IgD-negative memory B cell (primary cell): Measurements from ENCODE around the gene OR6Q1. TPM values are rescaled to one million over a fixed set of nuclear protein-coding genes. Genes with fewer than 3 reads are reported as not detected.
"Not testable (repeated sequence)": the region's sequence is repeated elsewhere in the genome, so short reads cannot be mapped to it uniquely, and the experiment has no call there.

Source experiments
- H3K27ac Mint-ChIP-seq, 3 donors: one replicate each; pipeline ENCODE4 v1.8.0; 2020 to 2022; ENCODE audit warnings: mild to moderate bottlenecking in 3 of 3, mixed read lengths in 3 of 3, moderate library complexity in 1 of 3
- H3K27me3 Mint-ChIP-seq: one replicate; pipeline ENCODE4 v1.8.0; 2021; ENCODE audit warnings: mixed read lengths
- H3K36me3 Mint-ChIP-seq: one replicate; pipeline ENCODE4 v1.8.0; 2020; ENCODE audit warnings: mild to moderate bottlenecking, mixed read lengths
- H3K4me1 Mint-ChIP-seq, 3 donors: one replicate each; pipeline ENCODE4 v1.8.0; 2020 to 2022; ENCODE audit warnings: mixed read lengths in 3 of 3, mild to moderate bottlenecking in 1 of 3
- H3K4me3 Mint-ChIP-seq, 4 donors: one replicate each; pipeline ENCODE4 v1.8.0; 2020 to 2022; ENCODE audit warnings: mild to moderate bottlenecking in 4 of 4, mixed read lengths in 4 of 4, moderate library complexity in 3 of 4
- H3K9me3 Mint-ChIP-seq, 3 donors: one replicate each; pipeline ENCODE4 v1.8.0; 2020 to 2021; ENCODE audit warnings: mixed read lengths in 3 of 3, mild to moderate bottlenecking in 1 of 3
- polyA plus RNA-seq: library from polyadenylated mRNA; unstranded; fragments of 300-500 nt; fragmentation: Illumina TruSeq; gene quantifications from one replicate; pipeline ENCODE4 v1.2.3, GENCODE V29; 2021

Gene OR6Q1, protein sequence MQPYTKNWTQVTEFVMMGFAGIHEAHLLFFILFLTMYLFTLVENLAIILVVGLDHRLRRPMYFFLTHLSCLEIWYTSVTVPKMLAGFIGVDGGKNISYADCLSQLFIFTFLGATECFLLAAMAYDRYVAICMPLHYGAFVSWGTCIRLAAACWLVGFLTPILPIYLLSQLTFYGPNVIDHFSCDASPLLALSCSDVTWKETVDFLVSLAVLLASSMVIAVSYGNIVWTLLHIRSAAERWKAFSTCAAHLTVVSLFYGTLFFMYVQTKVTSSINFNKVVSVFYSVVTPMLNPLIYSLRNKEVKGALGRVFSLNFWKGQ
- not detected for polyA plus RNA-seq

- H3K27ac Mint-ChIP-seq: no peak within 1 kb of the TSS
- no peaks in the 10 kb centered on the region for H3K4me1 Mint-ChIP-seq
- H3K4me3 Mint-ChIP-seq: no peak within 1 kb of the TSS
- peaks cover 4 to 10% (median 10%) of the 10 kb centered on the region in 3 donors for H3K9me3 Mint-ChIP-seq
- peaks cover 3% of the 10 kb centered on the region for H3K27me3 Mint-ChIP-seq
- H3K36me3 Mint-ChIP-seq: no peaks in the 10 kb centered on the region
Measured at GRCh38 chr11:58030653-58031052, at the start of gene OR6Q1. Gene OR6Q1 (plus strand): TSS chr11:58030953. CDS start chr11:58030953, 0 bp downstream.

GRCh38 chr11:57981536-57981935 lies 49.2 kb upstream of the OR6Q1 start:
- Mint-ChIP-seq H3K27me3 (peaks cover 4% of the 10 kb centered on the region), H3K27ac (no peak overlapping the region), H3K9me3 (peaks cover 0 to 3% (median 1%) of the 10 kb centered on the region in 3 donors), H3K4me1 (peaks cover 0 to 1% (median 0%) of the 10 kb centered on the region in 3 donors), H3K4me3 (no peak overlapping the region), H3K36me3 (peaks cover 2% of the 10 kb centered on the region)

DNA sequence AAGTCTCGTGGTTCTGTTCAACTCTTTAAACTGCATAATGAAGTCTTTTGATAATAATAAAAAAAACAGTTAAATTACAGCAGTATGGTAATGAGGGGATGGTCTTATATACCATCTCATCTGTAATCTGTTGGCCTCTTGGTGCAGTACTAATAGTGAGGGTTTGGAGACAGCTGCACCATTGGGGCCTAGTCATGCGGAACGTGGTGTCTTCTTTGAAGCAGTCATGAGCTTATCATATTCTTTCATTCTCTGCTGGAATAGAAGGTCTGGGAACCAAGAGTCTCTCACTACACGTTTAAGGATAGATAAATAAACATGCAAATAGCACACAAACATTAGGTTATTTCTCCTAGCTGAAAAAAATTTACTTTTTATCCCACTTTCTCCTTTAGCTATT lies 48.0 kb upstream of the OR6Q1 start:
- H3K4me3 Mint-ChIP-seq: no peak overlapping the region
- H3K4me1 Mint-ChIP-seq: peaks cover 0 to 1% (median 0%) of the 10 kb centered on the region in 3 donors
- peaks cover 0 to 3% (median 1%) of the 10 kb centered on the region in 3 donors for H3K9me3 Mint-ChIP-seq
- H3K36me3 Mint-ChIP-seq: peaks cover 2% of the 10 kb centered on the region
- no peak overlapping the region for H3K27ac Mint-ChIP-seq
- H3K27me3 Mint-ChIP-seq: peaks cover 4% of the 10 kb centered on the region

DNA sequence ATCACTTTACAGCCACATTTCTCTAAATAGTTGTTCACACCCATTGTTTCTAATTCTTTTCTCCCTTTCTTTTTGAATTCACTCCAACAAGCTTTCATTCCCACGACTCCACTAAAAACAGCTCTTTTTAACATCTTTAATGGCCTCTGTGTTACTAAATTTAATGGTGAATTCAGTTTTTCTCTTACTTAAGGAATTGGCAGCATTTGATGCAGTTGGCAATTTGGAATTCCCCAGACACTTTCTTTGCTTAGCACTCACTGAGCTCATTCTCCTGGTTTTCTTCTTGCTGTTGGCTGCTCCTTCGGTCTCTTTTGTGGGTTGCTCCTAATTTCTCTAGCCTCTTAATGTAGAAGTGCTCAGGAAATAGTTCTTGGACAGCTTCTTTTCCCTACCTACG lies 47.6 kb upstream of the OR6Q1 start:
- Mint-ChIP-seq H3K27me3 (peaks cover 4% of the 10 kb centered on the region), H3K4me3 (no peak overlapping the region), H3K36me3 (peaks cover 1% of the 10 kb centered on the region), H3K9me3 (peaks cover 0 to 5% (median 4%) of the 10 kb centered on the region in 3 donors), H3K4me1 (peaks cover 0 to 1% (median 0%) of the 10 kb centered on the region in 3 donors), H3K27ac (no peak overlapping the region)

DNA sequence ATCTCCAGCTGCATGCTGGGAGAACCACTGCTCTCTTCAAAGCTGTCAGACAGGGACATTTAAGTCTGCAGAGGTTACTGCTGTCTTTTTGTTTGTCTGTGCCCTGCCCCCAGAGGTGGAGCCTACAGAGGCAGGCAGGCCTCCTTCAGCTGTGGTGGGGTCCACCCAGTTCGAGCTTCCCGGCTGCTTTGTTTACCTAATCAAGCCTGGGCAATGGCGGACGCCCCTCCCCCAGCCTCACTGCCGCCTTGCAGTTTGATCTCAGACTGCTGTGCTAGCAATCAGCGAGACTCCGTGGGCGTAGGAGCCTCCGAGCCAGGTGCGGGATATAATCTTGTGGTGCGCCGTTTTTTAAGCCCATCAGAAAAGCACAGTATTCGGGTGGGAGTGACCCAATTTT lies 31.2 kb upstream of the OR6Q1 start:
- H3K4me3 Mint-ChIP-seq, H3K27ac Mint-ChIP-seq, H3K9me3 Mint-ChIP-seq, H3K27me3 Mint-ChIP-seq, H3K36me3 Mint-ChIP-seq, H3K4me1 Mint-ChIP-seq: not testable (repeated sequence)

DNA sequence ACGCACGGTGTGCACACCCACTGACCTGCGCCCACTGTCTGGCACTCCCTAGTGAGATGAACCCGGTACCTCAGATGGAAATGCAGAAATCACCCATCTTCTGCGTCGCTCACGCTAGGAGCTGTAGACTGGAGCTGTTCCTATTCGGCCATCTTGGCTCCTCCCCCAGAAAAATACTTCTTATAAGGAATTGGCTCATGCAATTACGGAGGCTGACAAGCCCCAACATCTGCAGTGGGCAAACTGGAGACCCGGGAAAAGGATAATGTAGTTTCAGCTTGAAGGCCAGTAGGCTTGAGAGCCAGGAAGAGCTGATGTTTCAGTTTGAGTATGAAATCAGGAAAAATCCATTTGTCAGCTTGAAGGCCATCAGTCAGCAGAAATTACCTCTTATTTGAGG lies 30.7 kb upstream of the OR6Q1 start:
- H3K36me3 Mint-ChIP-seq, H3K27ac Mint-ChIP-seq, H3K9me3 Mint-ChIP-seq, H3K4me1 Mint-ChIP-seq, H3K4me3 Mint-ChIP-seq: not testable (repeated sequence)
- H3K27me3 Mint-ChIP-seq: peaks cover 11% of the 10 kb centered on the region

DNA sequence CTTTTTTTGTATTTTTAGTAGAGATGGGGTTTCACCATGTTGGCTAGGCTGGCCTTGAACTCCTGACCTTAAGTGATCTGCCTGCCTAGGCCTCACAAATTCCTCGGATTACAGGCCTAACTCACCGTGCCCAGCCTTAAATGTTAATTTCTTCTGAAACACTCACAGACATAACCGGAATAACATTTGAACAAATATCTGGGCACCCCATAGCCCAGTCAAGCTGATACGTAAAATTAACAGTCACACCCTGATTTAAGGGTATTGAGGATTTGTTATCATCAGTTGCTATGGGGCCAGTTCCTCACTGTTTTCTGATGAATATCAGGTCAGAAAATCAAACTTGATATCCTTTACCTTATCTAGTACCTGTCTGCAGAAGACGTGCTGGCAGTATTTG lies 30.1 kb upstream of the OR6Q1 start:
- no peak overlapping the region for H3K4me3 Mint-ChIP-seq
- peaks cover 11% of the 10 kb centered on the region for H3K27me3 Mint-ChIP-seq
- H3K27ac Mint-ChIP-seq: no peak overlapping the region
- no peaks in the 10 kb centered on the region for H3K9me3 Mint-ChIP-seq
- H3K36me3 Mint-ChIP-seq: no peaks in the 10 kb centered on the region
- H3K4me1 Mint-ChIP-seq: no peaks in the 10 kb centered on the region

DNA sequence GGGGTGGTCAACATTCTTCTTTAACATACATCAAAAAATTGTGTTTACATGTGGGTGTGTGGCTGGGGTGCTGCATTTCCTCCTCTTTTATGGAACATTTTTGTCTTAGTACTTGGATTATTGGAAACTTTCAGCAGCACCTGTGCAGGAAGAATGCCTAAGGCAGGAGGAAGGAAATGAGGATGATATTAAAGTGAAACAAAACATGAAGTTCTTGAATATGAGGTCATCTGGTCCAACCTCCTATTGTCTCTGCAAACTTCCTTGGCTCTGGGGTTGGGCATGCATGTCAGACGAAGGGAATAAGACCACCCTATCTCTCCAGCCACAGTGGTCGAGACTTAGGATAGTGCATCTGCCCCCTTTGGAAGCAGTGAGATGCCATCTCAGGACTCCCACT lies 27.7 kb upstream of the OR6Q1 start:
- H3K9me3 Mint-ChIP-seq: no peaks in the 10 kb centered on the region
- peaks cover 14% of the 10 kb centered on the region for H3K27me3 Mint-ChIP-seq
- H3K4me3 Mint-ChIP-seq: no peak overlapping the region
- H3K4me1 Mint-ChIP-seq: no peaks in the 10 kb centered on the region
- H3K27ac Mint-ChIP-seq: no peak overlapping the region
- peaks cover 1% of the 10 kb centered on the region for H3K36me3 Mint-ChIP-seq

GRCh38 chr11:58003591-58003990 lies 27.2 kb upstream of the OR6Q1 start:
- no peak overlapping the region for H3K27ac Mint-ChIP-seq
- peaks cover 14% of the 10 kb centered on the region for H3K27me3 Mint-ChIP-seq
- no peaks in the 10 kb centered on the region for H3K4me1 Mint-ChIP-seq
- H3K4me3 Mint-ChIP-seq: no peak overlapping the region
- peaks cover 1% of the 10 kb centered on the region for H3K36me3 Mint-ChIP-seq
- no peaks in the 10 kb centered on the region for H3K9me3 Mint-ChIP-seq

DNA sequence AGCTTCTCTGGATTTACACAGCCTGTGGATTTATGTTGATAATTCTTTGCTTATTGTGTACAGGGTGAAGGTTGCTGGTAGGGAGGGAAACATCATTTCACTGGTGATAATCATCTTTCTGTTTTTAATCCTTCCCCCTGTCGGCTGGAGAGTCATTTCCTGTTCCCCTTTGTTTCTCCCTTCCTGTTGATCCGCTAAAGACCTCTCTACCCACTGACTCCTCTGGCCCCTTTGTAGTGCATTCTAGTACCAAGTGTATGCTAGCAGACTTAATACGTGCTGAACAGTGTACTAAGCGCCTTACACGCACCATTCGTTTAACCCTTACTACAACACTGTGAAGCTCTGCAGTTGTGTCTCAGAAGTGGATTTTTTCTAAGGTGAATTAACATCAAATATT lies 26.1 kb upstream of the OR6Q1 start:
- Mint-ChIP-seq H3K36me3 (peaks cover 1% of the 10 kb centered on the region), H3K4me3 (no peak overlapping the region), H3K27me3 (peaks cover 14% of the 10 kb centered on the region), H3K27ac (no peak overlapping the region), H3K4me1 (no peaks in the 10 kb centered on the region), H3K9me3 (peaks cover 0 to 2% (median 0%) of the 10 kb centered on the region in 3 donors)

GRCh38 chr11:58006940-58007339 lies 23.8 kb upstream of the OR6Q1 start:
- Mint-ChIP-seq H3K4me3 (no peak overlapping the region), H3K9me3 (peaks cover 0 to 2% (median 0%) of the 10 kb centered on the region in 3 donors), H3K27ac (no peak overlapping the region), H3K27me3 (peaks cover 12% of the 10 kb centered on the region), H3K36me3 (peaks cover 1% of the 10 kb centered on the region), H3K4me1 (no peaks in the 10 kb centered on the region)

GRCh38 chr11:58011771-58012170 lies 19.0 kb upstream of the OR6Q1 start:
- no peak overlapping the region for H3K4me3 Mint-ChIP-seq
- no peaks in the 10 kb centered on the region for H3K27me3 Mint-ChIP-seq
- H3K9me3 Mint-ChIP-seq: peaks cover 0 to 7% (median 7%) of the 10 kb centered on the region in 3 donors
- no peak overlapping the region for H3K27ac Mint-ChIP-seq
- no peaks in the 10 kb centered on the region for H3K4me1 Mint-ChIP-seq
- H3K36me3 Mint-ChIP-seq: no peaks in the 10 kb centered on the region

DNA sequence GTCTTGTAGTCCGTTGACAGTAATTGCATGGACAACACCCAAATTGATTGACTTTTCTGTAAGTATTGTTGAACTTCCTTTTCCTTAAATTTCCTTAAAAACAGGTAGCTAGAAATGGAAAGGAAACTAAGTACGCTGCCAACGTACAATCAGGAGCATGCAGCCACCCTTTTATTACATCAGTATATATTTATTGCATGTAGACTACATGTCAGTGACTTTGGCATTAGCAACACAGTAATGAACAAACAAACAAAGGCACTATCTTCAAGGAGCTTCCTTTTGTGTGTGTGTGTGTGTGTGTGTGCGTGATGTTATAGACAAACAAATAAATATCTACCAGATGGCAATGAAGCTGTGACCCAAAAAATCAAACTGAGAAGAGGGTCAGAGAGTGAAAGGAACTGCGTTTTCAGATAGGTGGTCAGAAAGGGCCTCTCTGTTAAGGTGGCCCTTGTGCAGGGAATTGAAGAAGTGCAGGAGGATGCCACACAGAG lies 7.3 kb upstream of the OR6Q1 start, which contains the start of gene OR9Q1:
TSS of gene OR9Q1 (plus strand) at position 447 of the 497 bp plus-strand sequence. CDS start 155,564 bp downstream, outside the sequence.
- Mint-ChIP-seq H3K27ac (no peak within 1 kb of the TSS), H3K9me3 (no peaks in the 10 kb centered on the region), H3K4me3 (no peak within 1 kb of the TSS), H3K27me3 (peaks cover 3% of the 10 kb centered on the region), H3K36me3 (no peaks in the 10 kb centered on the region), H3K4me1 (no peaks in the 10 kb centered on the region)

- Mint-ChIP-seq H3K4me3 (no peak overlapping the region), H3K27me3 (peaks cover 3% of the 10 kb centered on the region), H3K9me3 (no peaks in the 10 kb centered on the region), H3K4me1 (no peaks in the 10 kb centered on the region), H3K27ac (no peak overlapping the region), H3K36me3 (no peaks in the 10 kb centered on the region)
Measured at GRCh38 chr11:58024601-58025091, 6.1 kb upstream of the OR6Q1 start.

GRCh38 chr11:58027341-58027740 lies 3.4 kb upstream of the OR6Q1 start:
- Mint-ChIP-seq H3K4me3 (no peak overlapping the region), H3K4me1 (no peaks in the 10 kb centered on the region), H3K27ac (no peak overlapping the region), H3K27me3 (peaks cover 5% of the 10 kb centered on the region), H3K36me3 (no peaks in the 10 kb centered on the region), H3K9me3 (peaks cover 0 to 3% (median 2%) of the 10 kb centered on the region in 3 donors)
